Measurements from ENCODE around the gene TARBP1. TPM values are rescaled to one million over a fixed set of nuclear protein-coding genes. Genes with fewer than 3 reads are reported as not detected.
A peak's percentile ranks its signal among the peaks of the same experiment; 100 is the strongest.

The TARBP1 gene
- total and polyA plus RNA-seq, 2 of the 13 experiments (the other 11 are each of a cell fraction or from before 2014, with no cell fraction given) = 37.7 to 67.0 TPM

- TF ChIP-seq KDM1A (CRISPR knock-in tag; IDR thresholded peaks at IDR 0.05) (no peak), ZNF282 (IDR thresholded peaks at IDR 0.05; ENCODE audit: partially characterized antibody) (no peak)
Observed at GRCh38 chr1:234469376-234469775, 9.6 kb downstream of the TARBP1 start (continued).

GRCh38 chr1:234468580-234468979, 10.4 kb downstream of the TARBP1 start:
- no TSS peak for BruUV-seq (replicated peaks)
- no peak overlapping the region for H3K4me3 ChIP-seq (replicated peaks in 1 of 3; ENCODE audit: insufficient read depth in 1 of 3, low read depth in 2 of 3, low read length in 3 of 3)
- ATAC-seq (peak; percentile 30; the same call in 1 of the 3 replicates), DNase-seq (ENCODE audit: low spot score) (no peak), FAIRE-seq (no peak)
- H3K36me3 ChIP-seq (replicated peaks in 1 of 2; ENCODE audit: control insufficient read depth in 1 of 2, insufficient read depth in 2 of 2, low read length in 2 of 2) = peaks cover 2 to 26% of the 10 kb centered on the region in 2 experiments
- H3K4me1 ChIP-seq (ENCODE audit: insufficient read depth, low read length) = peaks cover 22% of the 10 kb centered on the region
- H3K79me2 ChIP-seq (ENCODE audit: insufficient read depth, low read length) = peaks cover 3% of the 10 kb centered on the region
- in situ Hi-C loops (cut with HindIII; ENCODE audit: extremely low pct_ligation_motif_present, low pct_unique_long_range_greater_than_20kb) = no loop called here
- POLR2A ChIA-PET = no interaction called here
- CTCF ChIA-PET (ENCODE audit: low intra/inter-chr PET ratio, low total read pairs) = no interaction called here
- no peak for TF ChIP-seq HDAC2 (CRISPR knock-in tag; IDR thresholded peaks at IDR 0.05)
- TF ChIP-seq ZNF776 (CRISPR knock-in tag; IDR thresholded peaks at IDR 0.05) = no peak
- no peak for TF ChIP-seq ZNF207 (IDR thresholded peaks at IDR 0.05; ENCODE audit: borderline replicate concordance)
- no peak for TF ChIP-seq ASH2L (IDR thresholded peaks at IDR 0.05; ENCODE audit: insufficient read length, low read depth, low read length)
- TF ChIP-seq MZF1 (CRISPR knock-in tag; IDR thresholded peaks at IDR 0.05; ENCODE audit: borderline replicate concordance) = no peak
- no peak for TF ChIP-seq ATF4 (CRISPR knock-in tag; IDR thresholded peaks at IDR 0.05)
- TF ChIP-seq CBX2 (IDR thresholded peaks at IDR 0.05; ENCODE audit: low read depth, low read length) = no peak
- TF ChIP-seq CBX2 (CRISPR knock-in tag; IDR thresholded peaks at IDR 0.05; ENCODE audit: low read depth) = no peak
- no peak for TF ChIP-seq TSC22D2 (CRISPR knock-in tag; IDR thresholded peaks at IDR 0.05; ENCODE audit: borderline replicate concordance)
- TF ChIP-seq ZNF441 (CRISPR knock-in tag; IDR thresholded peaks at IDR 0.05; ENCODE audit: borderline replicate concordance) = no peak
- no peak for TF ChIP-seq HNRNPLL (IDR thresholded peaks at IDR 0.05; ENCODE audit: low read depth, low read length, poor library complexity, severe bottlenecking)
- no peak for TF ChIP-seq MYC (CRISPR knock-in tag; IDR thresholded peaks at IDR 0.05; ENCODE audit: borderline replicate concordance)
- TF ChIP-seq CHD2 (IDR thresholded peaks at IDR 0.05; ENCODE audit: low read depth, low read length) = no peak
- no peak for TF ChIP-seq CBX1 (IDR thresholded peaks at IDR 0.05; ENCODE audit: low read depth)
- no peak for TF ChIP-seq SIN3B (IDR thresholded peaks at IDR 0.05; ENCODE audit: low read length)
- no peak for TF ChIP-seq FOXA3 (CRISPR knock-in tag; IDR thresholded peaks at IDR 0.05)
- no peak for TF ChIP-seq ZNF451 (CRISPR knock-in tag; IDR thresholded peaks at IDR 0.05)
- no peak overlapping the region for H3K4me2 ChIP-seq (ENCODE audit: low read depth, low read length)
- H3K27ac ChIP-seq (ENCODE audit: extremely low read length, insufficient read depth, low read length) = no peak overlapping the region
- no peaks in the 10 kb centered on the region for H4K20me1 ChIP-seq (ENCODE audit: insufficient read depth, low read length)
- no peaks in the 10 kb centered on the region for H3K27me3 ChIP-seq (ENCODE audit: control insufficient read depth in 1 of 2, insufficient read depth in 2 of 2, low read length in 2 of 2)
- no peak overlapping the region for H2AFZ ChIP-seq (ENCODE audit: low read length)
- intact Hi-C loops (cut with micrococcal nuclease; ENCODE audit: unreplicated experiment) = no loop called here
- WGBS (ENCODE audit: low lambda C conversion rate) = 94% methylated on average over 1 of the region's 1 CpG
- no peak overlapping the region for H3K9ac ChIP-seq (ENCODE audit: insufficient read depth, low read depth, low read length)
- no peaks in the 10 kb centered on the region for H3K9me3 ChIP-seq (ENCODE audit: low read length)
